A549 (cell line): Measurements from ENCODE around the gene TMEM250. TPM values are rescaled to one million over a fixed set of nuclear protein-coding genes. Genes with fewer than 3 reads are reported as not detected.
A peak's percentile ranks its signal among the peaks of the same experiment; 100 is the strongest.

Experiments used
- ATAC-seq, 2 experiments: fragments of 200-7000 bp in 1 of 2; fragments of >200 bp in 1 of 2; cut with Nextera tagmentation in 1 of 2; cut with Tn5 transposase in 1 of 2; 3 replicates each; pipeline versions ENCODE4 v1.8.0 to v1.9.1; 2018 to 2020; ENCODE audit warnings: mild to moderate bottlenecking in 1 of 2, moderate library complexity in 1 of 2
- CTCF ChIA-PET: fragments of 300-600 bp; sonication (Branson Sonifier 250); formaldehyde crosslinking; extraction: SDS; loops from one replicate; lab custom pipeline; 2021; ENCODE audit warnings: antibody characterized with exemption, inconsistent platforms; lab: Yijun Ruan, JAX
- POLR2A ChIA-PET: fragments of 350-600 bp; formaldehyde crosslinking; extraction: SDS; loops from one replicate; lab custom pipeline; 2021; ENCODE audit warnings: antibody characterized with exemption, inconsistent platforms; lab: Yijun Ruan, JAX
- DNase-seq, 2 experiments: peaks; one replicate each; pipeline versions ENCODE4 v3.0.0 to v3.0.0-alpha.2; 2011 to 2016; ENCODE audit warnings: low read depth in 1 of 2, low spot score in 1 of 2
- FAIRE-seq: peaks from 2 replicates; lab custom pipeline; 2011; peaks lifted over from hg19 to GRCh38; lab: Jason Lieb, UNC
- H3K27ac ChIP-seq, 2 experiments: fragments of >200 bp; sonication (Bioruptor Twin); formaldehyde crosslinking; 3 replicates each; pipeline ENCODE4 v1.5.1; 2016 to 2017
- H3K4me1 ChIP-seq: fragments of >200 bp; sonication (Bioruptor Twin); formaldehyde crosslinking; 3 replicates; pipeline ENCODE4 v1.6.1; 2016
- H3K4me2 ChIP-seq: fragments of >200 bp; sonication (Bioruptor Twin); formaldehyde crosslinking; 3 replicates; pipeline ENCODE4 v1.6.1; 2016
- H3K4me3 ChIP-seq: fragments of >200 bp; sonication (Bioruptor Twin); formaldehyde crosslinking; 3 replicates; pipeline ENCODE4 v1.5.1; 2016
- H3K9me3 ChIP-seq: fragments of >200 bp; sonication (Bioruptor Twin); formaldehyde crosslinking; 3 replicates; pipeline ENCODE4 v1.6.1; 2016
- BHLHE40 ChIP-seq: IDR thresholded peaks from 2 replicates; pipeline ENCODE4 v1.6.1; 2012; ENCODE audit warnings: low read depth, low read length, inconsistent platforms
- CTCF ChIP-seq: fragments of >200 bp; sonication (Bioruptor Twin); formaldehyde crosslinking; IDR thresholded peaks from 3 replicates; pipeline ENCODE4 v1.5.1; 2016
- E2F6 ChIP-seq: IDR thresholded peaks from 2 replicates; pipeline ENCODE4 v1.6.1; 2012; ENCODE audit warnings: low read depth, borderline replicate concordance
- EHMT2 ChIP-seq: fragments of 200-600 bp; sonication (generic); IDR thresholded peaks from 2 replicates; pipeline ENCODE4 v1.6.1; 2016; ENCODE audit warnings: antibody characterized with exemption, low read depth, mild to moderate bottlenecking, moderate library complexity
- FOXS1 ChIP-seq: fragments of 250-450 bp; sonication (Bioruptor Pico); IDR thresholded peaks from 2 replicates; pipeline ENCODE4 v1.5.0; 2020; ENCODE audit warnings: mild to moderate bottlenecking, moderate library complexity
- HDAC2 ChIP-seq: fragments of 200-600 bp; sonication (generic); IDR thresholded peaks from 2 replicates; pipeline ENCODE4 v1.6.1; 2016
- HES2 ChIP-seq: fragments of >200 bp; sonication (Bioruptor Twin); formaldehyde crosslinking; IDR thresholded peaks from 2 replicates; pipeline ENCODE4 v1.6.1; 2016
- HOXB13 ChIP-seq: fragments of 250-450 bp; sonication (Bioruptor Pico); IDR thresholded peaks from 2 replicates; pipeline ENCODE4 v1.5.0; 2020; ENCODE audit warnings: low read depth, mild to moderate bottlenecking, moderate library complexity
- JUNB ChIP-seq: fragments of >200 bp; sonication (Bioruptor Twin); formaldehyde crosslinking; IDR thresholded peaks from 2 replicates; pipeline ENCODE4 v1.6.1; 2016
- KDM1A ChIP-seq: fragments of 200-600 bp; sonication (generic); IDR thresholded peaks from 2 replicates; pipeline ENCODE4 v1.6.1; 2016; ENCODE audit warnings: low read depth, mild to moderate bottlenecking
- KDM5A ChIP-seq: fragments of 200-600 bp; sonication (generic); IDR thresholded peaks from 2 replicates; pipeline ENCODE4 v1.6.1; 2016; ENCODE audit warnings: antibody characterized with exemption, mild to moderate bottlenecking
- MAFK ChIP-seq: fragments of 450-650 bp; IDR thresholded peaks from 2 replicates; pipeline ENCODE4 v1.6.1; 2014; ENCODE audit not compliant: partially characterized antibody
- MAX ChIP-seq: IDR thresholded peaks from 2 replicates; pipeline ENCODE4 v1.6.1; 2012
- MYC ChIP-seq: IDR thresholded peaks from 2 replicates; pipeline ENCODE4 v1.6.1; 2012; ENCODE audit warnings: mild to moderate bottlenecking, inconsistent platforms, low read length, improper control_type of control experiment, borderline replicate concordance
- NFE2L2 ChIP-seq: fragments of 150-350 bp; conservative IDR thresholded peaks from 2 replicates; pipeline ENCODE4 v1.6.1; 2014; ENCODE audit warnings: low read length
- NPAS2 ChIP-seq: fragments of 250-450 bp; sonication (Bioruptor Pico); IDR thresholded peaks from 2 replicates; pipeline ENCODE4 v1.8.0; 2022; ENCODE audit warnings: mild to moderate bottlenecking, moderate library complexity, borderline replicate concordance
- NR3C1 ChIP-seq: fragments of >200 bp; sonication (Bioruptor Twin); formaldehyde crosslinking; IDR thresholded peaks from 3 replicates; pipeline ENCODE4 v1.6.1; 2017
- PBX3 ChIP-seq: IDR thresholded peaks from 2 replicates; pipeline ENCODE4 v1.6.1; 2012
- USF2 ChIP-seq: fragments of 450-650 bp; IDR thresholded peaks from 2 replicates; pipeline ENCODE4 v1.6.1; 2014; ENCODE audit warnings: antibody characterized with exemption
- ZC3H11A ChIP-seq: fragments of 450-650 bp; IDR thresholded peaks from 2 replicates; pipeline ENCODE4 v1.6.1; 2014; ENCODE audit warnings: antibody characterized with exemption, mild to moderate bottlenecking
- ZSCAN20 ChIP-seq: fragments of 250-450 bp; sonication (Bioruptor Pico); IDR thresholded peaks from 2 replicates; pipeline ENCODE4 v1.8.0; 2022; ENCODE audit warnings: mild to moderate bottlenecking, moderate library complexity
- WGBS: methylation state at CpG from one replicate; pipeline ENCODE4 v1.1.6; 2017; ENCODE audit errors: missing lambda C conversion rate; 5-methylcytosine and 5-hydroxymethylcytosine counted together
- polyA plus RNA-seq, 4 experiments: library from polyadenylated mRNA; depleted of rRNA in 3 of 4; stranded (reverse); fragments of >200 nt; fragmentation: RNase III in 1 of 4; extraction: RNeasy Plus Mini Kit Qiagen cat#74134 plus additional on column Dnase treatment in 1 of 4; gene quantifications; 2 replicates in 3 of 4; 3 replicates in 1 of 4; pipeline ENCODE4 v1.2.3, GENCODE V29; 2011 to 2017

TMEM250 gene
- polyA plus RNA-seq, 2 of the 4 experiments (the other 2 are of a cell fraction): 13.0 to 35.2 TPM

- DNase-seq: no peak
- ChIA-PET CTCF (interaction anchor here (0.9 to 2.1 kb wide), 4 partner anchors 9 to 30 kb away, joined by 3 to 8 read pairs (median 4); no protein-coding TSS in a partner anchor), POLR2A (no interaction called here)
- no peaks in the 10 kb centered on the region for H3K9me3 ChIP-seq
- no peak overlapping the region for H3K27ac ChIP-seq
- no peak for FAIRE-seq
- no peak overlapping the region for H3K4me2 ChIP-seq
- H3K4me1 ChIP-seq: no peaks in the 10 kb centered on the region
- WGBS: 73% methylated on average over 4 of the region's 4 CpGs
- ATAC-seq: peak; percentile 18 to 33; a peak in 4 of 6 replicates
- H3K4me3 ChIP-seq: no peak overlapping the region
- TF ChIP-seq MAX (no peak), NR3C1 (no peak), PBX3 (no peak)
These were observed 33.8 kb upstream of the TMEM250 start for GRCh38 chr9:136152543-136152866.

- no peaks in the 10 kb centered on the region for H3K9me3 ChIP-seq
- TF ChIP-seq JUNB: no peak
- no peak for TF ChIP-seq CTCF
- TF ChIP-seq KDM1A: no peak
- TF ChIP-seq HOXB13 (CRISPR knock-in tag): no peak
- no peak for TF ChIP-seq MYC
- TF ChIP-seq BHLHE40: no peak
- no peak for TF ChIP-seq MAFK
- TF ChIP-seq EHMT2: no peak
- no peak for TF ChIP-seq HES2
- TF ChIP-seq HDAC2: no peak
- TF ChIP-seq ZC3H11A: no peak
- no peak for TF ChIP-seq E2F6
- TF ChIP-seq FOXS1: no peak
- TF ChIP-seq USF2: no peak
- no peak for TF ChIP-seq ZSCAN20 (CRISPR knock-in tag)
- TF ChIP-seq NFE2L2: no peak
- TF ChIP-seq KDM5A: no peak
- TF ChIP-seq NPAS2 (CRISPR knock-in tag): no peak
- TF ChIP-seq, all 56 proteins: peak for 0
- CTCF ChIA-PET: interaction anchor here (0.6 to 2.1 kb wide), 8 partner anchors 8 to 185 kb away, joined by 3 to 8 read pairs (median 4); no protein-coding TSS in a partner anchor
- Histone ChIP-seq H3K4me3 (no peak overlapping the region), H3K27ac (no peak overlapping the region), H3K4me1 (no peaks in the 10 kb centered on the region), H3K4me2 (no peak overlapping the region)
- FAIRE-seq (no peak), DNase-seq (no peak), ATAC-seq (peak; percentile 39 to 45; a peak in 5 of 6 replicates)
- POLR2A ChIA-PET: no interaction called here
- 79% methylated on average over 16 of the region's 27 CpGs for WGBS
These were observed 33.3 kb upstream of the TMEM250 start for GRCh38 chr9:136151848-136152542.
